Heart left ventricle (tissue), 16 donors: ENCODE measurements around the gene UGT1A9. TPM values are rescaled to one million over a fixed set of nuclear protein-coding genes. Genes with fewer than 3 reads are reported as not detected.

Experiments used
- ATAC-seq, 4 donors: fragments of 200-7000 bp; cut with Tn5 transposase; one replicate each; pipeline ENCODE4 v1.9.1; 2020 to 2022; ENCODE audit warnings: moderate library complexity in 4 of 4, mild to moderate bottlenecking in 3 of 4, moderate number of reproducible peaks in 1 of 4
- DNase-seq, 5 donors: peaks; one replicate each; pipeline ENCODE4 v3.0.0-alpha.2; 2020
- H3K27ac ChIP-seq, 12 donors: fragments of 200-600 bp; sonication (generic) in 4 of 12; one replicate each; pipeline versions ENCODE4 v1.5.0 to v1.8.0; 2016 to 2022; ENCODE audit warnings: mild to moderate bottlenecking in 2 of 12
- H3K27me3 ChIP-seq, 9 donors: fragments of 200-600 bp; sonication (generic) in 2 of 9; one replicate each; pipeline versions ENCODE4 v1.5.1 to v1.8.0; 2016 to 2022; ENCODE audit warnings: mild to moderate bottlenecking in 3 of 9
- H3K36me3 ChIP-seq, 9 donors: fragments of 200-600 bp; sonication (generic) in 2 of 9; one replicate each; pipeline versions ENCODE4 v1.5.0 to v1.8.0; 2018 to 2022; ENCODE audit warnings: mild to moderate bottlenecking in 2 of 9
- H3K4me1 ChIP-seq, 12 donors: fragments of 200-600 bp; sonication (generic) in 4 of 12; one replicate each; pipeline versions ENCODE4 v1.5.0 to v1.8.0; 2016 to 2022; ENCODE audit warnings: mild to moderate bottlenecking in 3 of 12
- H3K4me3 ChIP-seq, 12 donors: fragments of 200-600 bp; sonication (generic) in 4 of 12; one replicate each; pipeline versions ENCODE4 v1.5.0 to v1.8.0; 2017 to 2022; ENCODE audit warnings: mild to moderate bottlenecking in 9 of 12, moderate library complexity in 4 of 12
- H3K9me3 ChIP-seq, 12 donors: fragments of 200-600 bp; sonication (generic) in 4 of 12; one replicate each; pipeline versions ENCODE4 v1.5.0 to v1.8.0; 2016 to 2022; ENCODE audit warnings: mild to moderate bottlenecking in 1 of 12
- POLR2A ChIP-seq, 2 donors: fragments of 450-650 bp; IDR thresholded peaks; one replicate each; pipeline ENCODE4 v1.6.1; 2017; ENCODE audit warnings: antibody characterized with exemption in 2 of 2, mild to moderate bottlenecking in 2 of 2, moderate library complexity in 2 of 2
- WGBS, 4 donors: extraction: QIAGEN DNeasy Blood & Tissue Kit in 2 of 4; methylation state at CpG; one replicate each; pipeline versions ENCODE4 v1.1.5 to v1.1.7; 2013 to 2018; 5-methylcytosine and 5-hydroxymethylcytosine counted together
- intact Hi-C, 10 donors: fragments of 100-400 bp; cut with DNase I; formaldehyde crosslinking; loops; one replicate each; pipeline versions ENCODE4 v1.11.1 to v1.14.2; 2022
- polyA plus RNA-seq, 2 donors: library from polyadenylated mRNA; stranded (reverse); fragments of 200-250 nt; gene quantifications; one replicate each; pipeline ENCODE4 v1.2.3, GENCODE V29; 2013
- total RNA-seq, 9 donors: library from RNA; depleted of rRNA in 2 of 9; stranded (reverse); fragments of >200 nt in 2 of 9; fragmentation: NEBNext Ultra II Directional in 3 of 9; extraction: Animal tissue kit (Norgen Biotek cat#: 25700) in 3 of 9; gene quantifications; one replicate each; pipeline versions ENCODE4 v1.1.0 to v1.2.4, GENCODE V29; 2016 to 2023
- TF ChIP-seq, protein P1 (sequence below), 12 donors: fragments of 200-600 bp; sonication (generic) in 4 of 12; IDR thresholded peaks; one replicate each; pipeline versions ENCODE4 v1.5.0 to v1.8.0; 2018 to 2022; ENCODE audit warnings: antibody characterized with exemption in 12 of 12, mild to moderate bottlenecking in 5 of 12
- donor health status: ischemic (EF 13 %, LVEDD 7.1; RV severe dilation, severe dysfunction).
- donor health status: healthy with polysubstance abuse.
- donor health status: DM: no; HTN: yes; CAD: no.
- donor health status: DM: no; HTN: no; CAD: no.
- donor health status: ischemic (EF 25% LVEDD 6.9; RV normal size, moderate dysfunction).
- donor health status: ischemic (EF 25% LVEDD 5.7; RV mildly dilated, moderate dysfunction).
- donor health status: healthy.
- donor health status: DM: yes; HTN: yes; CAD: no.
- donor health status: ischemic (EF 35%, LVEDD 5.7; RV mildly dilated, moderate dysfunction).
- donor health status: nonischemic (EF 11% LVEDD 7.7; RV severe dilation, severe dysfunction).
- donor health status: DM: yes; HTN: yes; CAD: no.
- donor health status: PGD.
- donor health status: ischemic (EF 29% LVEDD 5.4; RV normal size, mild dysfunction).
- donor health status: nonischemic (EF 23%, LVEDD 6.1; RV moderate dilation, normal function).

The UGT1A9 gene
- total and polyA plus RNA-seq, 11 donors: not detected

DNA sequence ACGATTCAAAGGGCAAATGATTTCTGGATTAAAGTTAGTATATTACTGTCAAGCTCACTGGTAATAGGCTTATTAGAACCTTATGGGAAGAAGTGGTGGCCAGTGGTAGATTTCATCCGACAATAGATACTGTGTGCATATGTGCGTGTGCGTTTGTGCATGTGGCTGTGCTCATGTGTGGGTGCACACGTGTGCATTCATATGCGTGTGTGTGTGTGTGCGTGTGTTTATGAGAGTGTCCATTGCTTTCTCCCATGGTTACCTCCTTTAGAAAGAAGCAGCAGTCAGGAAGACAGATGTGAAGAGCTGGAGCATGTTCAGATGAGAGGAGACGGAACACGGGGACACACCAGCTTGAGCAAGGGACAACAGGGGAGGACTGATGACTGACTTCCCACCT lies 97.6 kb downstream of the UGT1A9 start:
- ATAC-seq (no peak), DNase-seq (no peak)
- Histone ChIP-seq H3K36me3 (no peaks in the 10 kb centered on the region), H3K27ac (no peak overlapping the region), H3K9me3 (no peaks in the 10 kb centered on the region), H3K4me3 (no peak overlapping the region), H3K27me3 (peaks cover 0 to 13% (median 0%) of the 10 kb centered on the region in 9 donors), H3K4me1 (no peaks in the 10 kb centered on the region)
- intact Hi-C loops: no loop called here
- no peak for TF ChIP-seq POLR2A (IDR thresholded peaks at IDR 0.05)
- TF ChIP-seq, protein P1, sequence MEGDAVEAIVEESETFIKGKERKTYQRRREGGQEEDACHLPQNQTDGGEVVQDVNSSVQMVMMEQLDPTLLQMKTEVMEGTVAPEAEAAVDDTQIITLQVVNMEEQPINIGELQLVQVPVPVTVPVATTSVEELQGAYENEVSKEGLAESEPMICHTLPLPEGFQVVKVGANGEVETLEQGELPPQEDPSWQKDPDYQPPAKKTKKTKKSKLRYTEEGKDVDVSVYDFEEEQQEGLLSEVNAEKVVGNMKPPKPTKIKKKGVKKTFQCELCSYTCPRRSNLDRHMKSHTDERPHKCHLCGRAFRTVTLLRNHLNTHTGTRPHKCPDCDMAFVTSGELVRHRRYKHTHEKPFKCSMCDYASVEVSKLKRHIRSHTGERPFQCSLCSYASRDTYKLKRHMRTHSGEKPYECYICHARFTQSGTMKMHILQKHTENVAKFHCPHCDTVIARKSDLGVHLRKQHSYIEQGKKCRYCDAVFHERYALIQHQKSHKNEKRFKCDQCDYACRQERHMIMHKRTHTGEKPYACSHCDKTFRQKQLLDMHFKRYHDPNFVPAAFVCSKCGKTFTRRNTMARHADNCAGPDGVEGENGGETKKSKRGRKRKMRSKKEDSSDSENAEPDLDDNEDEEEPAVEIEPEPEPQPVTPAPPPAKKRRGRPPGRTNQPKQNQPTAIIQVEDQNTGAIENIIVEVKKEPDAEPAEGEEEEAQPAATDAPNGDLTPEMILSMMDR (IDR thresholded peaks at IDR 0.05): no peak
- WGBS, 4 donors: 88 to 91% (median 89%) methylated on average over 9 of the region's 9 CpGs

DNA sequence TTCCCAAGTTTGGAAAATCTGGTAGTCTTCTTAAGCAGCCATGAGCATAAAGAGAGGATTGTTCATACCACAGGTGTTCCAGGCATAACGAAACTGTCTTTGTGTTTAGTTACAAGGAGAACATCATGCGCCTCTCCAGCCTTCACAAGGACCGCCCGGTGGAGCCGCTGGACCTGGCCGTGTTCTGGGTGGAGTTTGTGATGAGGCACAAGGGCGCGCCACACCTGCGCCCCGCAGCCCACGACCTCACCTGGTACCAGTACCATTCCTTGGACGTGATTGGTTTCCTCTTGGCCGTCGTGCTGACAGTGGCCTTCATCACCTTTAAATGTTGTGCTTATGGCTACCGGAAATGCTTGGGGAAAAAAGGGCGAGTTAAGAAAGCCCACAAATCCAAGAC lies 100.5 kb downstream of the UGT1A9 start:
- intact Hi-C loops: no loop called here
- peaks cover 0 to 4% (median 0%) of the 10 kb centered on the region in 12 donors for H3K9me3 ChIP-seq
- no peak for DNase-seq
- 84 to 89% (median 85%) methylated on average over 16 of the region's 16 CpGs for WGBS, 4 donors
- no peak overlapping the region for H3K4me3 ChIP-seq
- no peak overlapping the region for H3K27ac ChIP-seq
- H3K36me3 ChIP-seq: no peaks in the 10 kb centered on the region
- ATAC-seq: no peak
- no peaks in the 10 kb centered on the region for H3K4me1 ChIP-seq
- TF ChIP-seq, protein P1 (IDR thresholded peaks at IDR 0.05): no peak
- TF ChIP-seq POLR2A (IDR thresholded peaks at IDR 0.05): no peak
- peaks cover 0 to 12% (median 0%) of the 10 kb centered on the region in 9 donors for H3K27me3 ChIP-seq

DNA sequence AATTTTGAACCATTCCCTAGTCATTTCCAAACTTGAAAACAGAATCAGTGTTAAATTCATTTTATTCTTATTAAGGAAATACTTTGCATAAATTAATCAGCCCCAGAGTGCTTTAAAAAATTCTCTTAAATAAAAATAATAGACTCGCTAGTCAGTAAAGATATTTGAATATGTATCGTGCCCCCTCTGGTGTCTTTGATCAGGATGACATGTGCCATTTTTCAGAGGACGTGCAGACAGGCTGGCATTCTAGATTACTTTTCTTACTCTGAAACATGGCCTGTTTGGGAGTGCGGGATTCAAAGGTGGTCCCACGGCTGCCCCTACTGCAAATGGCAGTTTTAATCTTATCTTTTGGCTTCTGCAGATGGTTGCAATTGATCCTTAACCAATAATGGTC lies 100.9 kb downstream of the UGT1A9 start:
- H3K27me3 ChIP-seq: peaks cover 0 to 10% (median 0%) of the 10 kb centered on the region in 9 donors
- no peak for ATAC-seq
- TF ChIP-seq, protein P1 (IDR thresholded peaks at IDR 0.05): no peak
- no peak for TF ChIP-seq POLR2A (IDR thresholded peaks at IDR 0.05)
- intact Hi-C loops: no loop called here
- no peaks in the 10 kb centered on the region for H3K4me1 ChIP-seq
- peaks cover 0 to 4% (median 0%) of the 10 kb centered on the region in 12 donors for H3K9me3 ChIP-seq
- WGBS, 4 donors: 50 to 55% (median 53%) methylated on average over 5 of the region's 5 CpGs
- H3K36me3 ChIP-seq: no peaks in the 10 kb centered on the region
- no peak for DNase-seq
- no peak overlapping the region for H3K27ac ChIP-seq
- H3K4me3 ChIP-seq: no peak overlapping the region

DNA sequence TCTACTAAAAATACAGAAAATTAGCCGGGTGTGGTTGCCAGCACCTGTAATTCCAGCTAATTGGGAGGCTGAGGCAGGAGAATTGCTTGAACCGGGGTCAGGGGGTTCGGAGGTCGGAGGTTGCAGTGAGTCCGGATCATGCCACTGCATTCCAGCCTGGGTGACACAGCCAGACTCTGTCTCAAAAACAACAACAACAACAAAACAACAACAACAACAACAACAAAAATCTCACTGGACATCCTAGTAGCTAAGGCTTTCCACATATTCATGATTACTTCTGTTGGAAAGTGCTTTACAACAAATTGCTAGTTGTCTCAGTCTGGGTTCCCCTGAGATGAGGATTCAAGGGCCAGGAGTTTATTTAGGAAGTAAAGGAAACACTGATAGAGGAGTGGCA lies 102.2 kb downstream of the UGT1A9 start:
- H3K9me3 ChIP-seq: peaks cover 0 to 4% (median 0%) of the 10 kb centered on the region in 12 donors
- no peak for ATAC-seq

More for the DNA sequence above, 102.2 kb downstream of the UGT1A9 start:
- Histone ChIP-seq H3K27me3 (peaks cover 0 to 5% (median 0%) of the 10 kb centered on the region in 9 donors), H3K36me3 (no peaks in the 10 kb centered on the region), H3K4me3 (no peak overlapping the region), H3K27ac (no peak overlapping the region), H3K4me1 (no peaks in the 10 kb centered on the region)
- intact Hi-C loops: no loop called here
- WGBS, 4 donors: 86 to 97% (median 88%) methylated on average over 5 of the region's 5 CpGs
- DNase-seq: no peak
- TF ChIP-seq, protein P1 (IDR thresholded peaks at IDR 0.05): no peak
- TF ChIP-seq POLR2A (IDR thresholded peaks at IDR 0.05): no peak
